ENCODE data around the gene ARID1B. TPM values are rescaled to one million over a fixed set of nuclear protein-coding genes. Genes with fewer than 3 reads are reported as not detected.
A peak's percentile ranks its signal among the peaks of the same experiment; 100 is the strongest.

Gene ARID1B
- total and polyA plus RNA-seq, 2 of the 13 experiments (the other 11 are each of a cell fraction or from before 2014, with no cell fraction given) = 20.1 to 32.6 TPM

GRCh38 chr6:156776840-156777576 is at the start of gene ARID1B (continued):
- TF ChIP-seq SNAPC4 (CRISPR knock-in tag; IDR thresholded peaks at IDR 0.05) = no peak
- TF ChIP-seq JDP2 (CRISPR knock-in tag; IDR thresholded peaks at IDR 0.05; ENCODE audit: borderline replicate concordance) = no peak
- TF ChIP-seq ZKSCAN1 (IDR thresholded peaks at IDR 0.05; ENCODE audit: low read length) = no peak
- no peak; the same call in 1 of the 2 replicates for TF ChIP-seq HOXA3 (CRISPR knock-in tag; IDR thresholded peaks at IDR 0.05)
- no peak for TF ChIP-seq HDAC6 (IDR thresholded peaks at IDR 0.05; ENCODE audit: low read depth, low read length)
- no peak for TF ChIP-seq DDIT3 (CRISPR knock-in tag; IDR thresholded peaks at IDR 0.05)
- TF ChIP-seq ZNF263 (CRISPR knock-in tag; IDR thresholded peaks at IDR 0.05) = peak; percentile 69
- TF ChIP-seq SP2 (CRISPR knock-in tag; IDR thresholded peaks at IDR 0.05) = no peak
- no peak for TF ChIP-seq NCOA5 (CRISPR knock-in tag; IDR thresholded peaks at IDR 0.05)
- TF ChIP-seq ATM (IDR thresholded peaks at IDR 0.05; ENCODE audit: borderline replicate concordance) = no peak
- peak; percentile 57 for TF ChIP-seq RAD21 (CRISPR knock-in tag; IDR thresholded peaks at IDR 0.05)
- peak; percentile 3; the same call in 1 of the 2 replicates for TF ChIP-seq PAXIP1 (CRISPR knock-in tag; conservative IDR thresholded peaks at IDR 0.05)
- TF ChIP-seq LBX2 (CRISPR knock-in tag; IDR thresholded peaks at IDR 0.05; ENCODE audit: borderline replicate concordance) = no peak
- TF ChIP-seq ZSCAN25 (CRISPR knock-in tag; IDR thresholded peaks at IDR 0.05) = peak; percentile 19; the same call in 1 of the 2 replicates
- TF ChIP-seq RAD51 (IDR thresholded peaks at IDR 0.05; ENCODE audit: borderline replicate concordance) = no peak
- TF ChIP-seq SNRNP70 (IDR thresholded peaks at IDR 0.05; ENCODE audit: low read depth, low read length) = no peak
- TF ChIP-seq UBTF (CRISPR knock-in tag; IDR thresholded peaks at IDR 0.05) = peak; percentile 82
- no peak for TF ChIP-seq KDM5B (CRISPR knock-in tag; IDR thresholded peaks at IDR 0.05; ENCODE audit: borderline replicate concordance)
